Measurements from ENCODE around the gene DHRS3. TPM values are rescaled to one million over a fixed set of nuclear protein-coding genes. Genes with fewer than 3 reads are reported as not detected.

The DHRS3 gene
- total RNA-seq, 1 experiment from 2014 or later, result 37.7 TPM

DNA sequence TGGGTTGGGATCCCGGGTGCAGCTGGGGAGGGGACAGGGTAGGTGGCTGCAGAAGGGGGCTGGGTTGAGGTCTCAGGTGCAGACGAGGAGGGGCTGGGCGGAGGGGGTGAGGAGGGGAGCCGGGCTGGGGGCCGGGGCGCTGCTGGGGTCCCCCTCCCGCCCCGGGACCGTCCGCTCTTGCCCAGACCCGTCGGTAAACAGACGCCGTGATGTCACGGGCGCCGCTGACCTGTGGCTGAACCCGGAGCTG, 22.3 kb downstream of the DHRS3 start:
- Mint-ChIP-seq H3K36me3 (no peaks in the 10 kb centered on the region), H3K9me3 (no peaks in the 10 kb centered on the region), H3K4me1 (peaks cover 58% of the 10 kb centered on the region), H3K27me3 (ENCODE audit: low read depth) (peaks cover 5% of the 10 kb centered on the region; the same call in 1 of the 2 replicates), H3K4me3 (peak overlapping the region; percentile 61), H3K27ac (no peak overlapping the region)
- ATAC-seq, result peak; percentile 34; the same call in 1 of the 2 replicates
- CTCF ChIA-PET, result interaction anchor here (1.1 to 8.2 kb wide), 10 partner anchors 21 to 321 kb away, joined by 3 to 67 read pairs (median 4); partner anchors contain the start of gene DHRS3
- POLR2A ChIA-PET, result interaction anchor here (0.5 to 2.8 kb wide), 5 partner anchors 22 to 569 kb away, joined by 3 to 60 read pairs (median 5); partner anchors contain the start of gene DHRS3
- peak; percentile 89 for DNase-seq (ENCODE audit: low spot score)
- TF ChIP-seq ELF4 (CRISPR knock-in tag; IDR thresholded peaks at IDR 0.05; ENCODE audit: low read depth) (no peak), NFE2L1 (CRISPR knock-in tag; IDR thresholded peaks at IDR 0.05) (peak; percentile 44; the same call in 1 of the 2 replicates)

DNA sequence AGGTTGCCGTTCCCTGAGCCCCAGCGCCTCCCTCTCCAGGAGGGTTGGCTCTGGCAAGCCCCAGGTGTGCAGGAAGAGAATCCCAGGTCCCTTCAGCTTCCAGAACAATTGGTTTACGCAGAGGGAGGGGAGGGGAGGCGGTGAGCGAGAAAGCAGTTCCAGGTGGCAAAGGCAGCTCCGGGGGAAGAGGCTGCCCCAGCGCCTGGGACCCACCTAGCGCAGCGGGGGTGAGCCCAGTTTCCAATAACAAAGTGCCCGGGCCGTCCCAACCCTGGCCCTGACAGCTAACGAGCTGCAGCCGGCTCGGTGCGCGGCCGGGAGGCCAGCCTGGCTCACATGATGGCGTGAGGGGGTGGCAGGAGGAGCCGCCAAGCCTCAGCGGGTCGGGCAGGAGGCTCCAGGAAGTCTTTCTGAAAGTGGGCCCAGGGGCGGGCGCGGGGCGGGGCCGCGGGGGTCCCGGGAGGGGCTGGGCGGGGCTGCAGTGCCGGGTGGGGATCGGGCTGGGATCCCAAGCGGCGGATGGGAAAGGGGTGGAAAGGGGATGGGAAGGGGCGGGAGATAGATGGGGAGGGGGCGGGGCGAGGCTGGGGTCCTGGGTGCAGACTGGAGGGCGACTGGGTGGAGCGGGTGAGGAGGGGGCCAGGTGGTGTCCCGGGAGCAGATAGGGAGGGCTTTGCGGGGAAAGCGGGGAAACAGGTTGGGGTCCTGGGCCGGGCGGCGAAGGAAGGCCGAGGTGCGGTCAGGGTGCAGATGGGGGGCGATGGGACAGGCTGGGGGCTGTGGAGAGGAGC, 22.8 kb downstream of the DHRS3 start:
- ChIA-PET POLR2A (interaction anchor here (1.0 to 2.8 kb wide), 3 partner anchors 22 to 39 kb away, joined by 4 to 60 read pairs (median 5); partner anchors contain the start of gene DHRS3), CTCF (interaction anchor here (1.1 to 8.2 kb wide), 11 partner anchors 21 to 320 kb away, joined by 3 to 67 read pairs (median 4); partner anchors contain the start of gene DHRS3)
- Mint-ChIP-seq H3K4me3 (peak overlapping the region; percentile 75), H3K27me3 (ENCODE audit: low read depth) (peaks cover 5% of the 10 kb centered on the region; the same call in 1 of the 2 replicates), H3K4me1 (peaks cover 53% of the 10 kb centered on the region), H3K9me3 (no peaks in the 10 kb centered on the region), H3K36me3 (no peaks in the 10 kb centered on the region), H3K27ac (peak overlapping the region; percentile 72)
- DNase-seq (ENCODE audit: low spot score) (peak; percentile 86), ATAC-seq (peak; percentile 67)
- TF ChIP-seq SOX15 (CRISPR knock-in tag; IDR thresholded peaks at IDR 0.05) (no peak), FOXK1 (CRISPR knock-in tag; IDR thresholded peaks at IDR 0.05) (0 out of 2 replicates have a peak, but pooled peaks have one; percentile 45), ZNF671 (CRISPR knock-in tag; IDR thresholded peaks at IDR 0.05) (no peak), ZNF416 (CRISPR knock-in tag; IDR thresholded peaks at IDR 0.05) (no peak), GTF2I (CRISPR knock-in tag; conservative IDR thresholded peaks at IDR 0.05) (no peak), RORB (CRISPR knock-in tag; IDR thresholded peaks at IDR 0.05) (no peak), SMAD3 (CRISPR knock-in tag; IDR thresholded peaks at IDR 0.05; ENCODE audit: borderline replicate concordance) (no peak), ZNF121 (CRISPR knock-in tag; IDR thresholded peaks at IDR 0.05) (no peak), SMAD4 (CRISPR knock-in tag; IDR thresholded peaks at IDR 0.05) (no peak), SP1 (CRISPR knock-in tag; conservative IDR thresholded peaks at IDR 0.05) (peak; percentile 49; the same call in 1 of the 2 replicates), ETV6 (CRISPR knock-in tag; IDR thresholded peaks at IDR 0.05) (no peak), NR3C1 (CRISPR knock-in tag; conservative IDR thresholded peaks at IDR 0.05; ENCODE audit: low read depth) (no peak), NFYB (CRISPR knock-in tag; conservative IDR thresholded peaks at IDR 0.05; ENCODE audit: low read depth) (no peak), NR1H2 (CRISPR knock-in tag; IDR thresholded peaks at IDR 0.05) (no peak)
- TF ChIP-seq, protein P1, sequence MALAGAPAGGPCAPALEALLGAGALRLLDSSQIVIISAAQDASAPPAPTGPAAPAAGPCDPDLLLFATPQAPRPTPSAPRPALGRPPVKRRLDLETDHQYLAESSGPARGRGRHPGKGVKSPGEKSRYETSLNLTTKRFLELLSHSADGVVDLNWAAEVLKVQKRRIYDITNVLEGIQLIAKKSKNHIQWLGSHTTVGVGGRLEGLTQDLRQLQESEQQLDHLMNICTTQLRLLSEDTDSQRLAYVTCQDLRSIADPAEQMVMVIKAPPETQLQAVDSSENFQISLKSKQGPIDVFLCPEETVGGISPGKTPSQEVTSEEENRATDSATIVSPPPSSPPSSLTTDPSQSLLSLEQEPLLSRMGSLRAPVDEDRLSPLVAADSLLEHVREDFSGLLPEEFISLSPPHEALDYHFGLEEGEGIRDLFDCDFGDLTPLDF (CRISPR knock-in tag; IDR thresholded peaks at IDR 0.05), result no peak
- TF ChIP-seq, protein P2, sequence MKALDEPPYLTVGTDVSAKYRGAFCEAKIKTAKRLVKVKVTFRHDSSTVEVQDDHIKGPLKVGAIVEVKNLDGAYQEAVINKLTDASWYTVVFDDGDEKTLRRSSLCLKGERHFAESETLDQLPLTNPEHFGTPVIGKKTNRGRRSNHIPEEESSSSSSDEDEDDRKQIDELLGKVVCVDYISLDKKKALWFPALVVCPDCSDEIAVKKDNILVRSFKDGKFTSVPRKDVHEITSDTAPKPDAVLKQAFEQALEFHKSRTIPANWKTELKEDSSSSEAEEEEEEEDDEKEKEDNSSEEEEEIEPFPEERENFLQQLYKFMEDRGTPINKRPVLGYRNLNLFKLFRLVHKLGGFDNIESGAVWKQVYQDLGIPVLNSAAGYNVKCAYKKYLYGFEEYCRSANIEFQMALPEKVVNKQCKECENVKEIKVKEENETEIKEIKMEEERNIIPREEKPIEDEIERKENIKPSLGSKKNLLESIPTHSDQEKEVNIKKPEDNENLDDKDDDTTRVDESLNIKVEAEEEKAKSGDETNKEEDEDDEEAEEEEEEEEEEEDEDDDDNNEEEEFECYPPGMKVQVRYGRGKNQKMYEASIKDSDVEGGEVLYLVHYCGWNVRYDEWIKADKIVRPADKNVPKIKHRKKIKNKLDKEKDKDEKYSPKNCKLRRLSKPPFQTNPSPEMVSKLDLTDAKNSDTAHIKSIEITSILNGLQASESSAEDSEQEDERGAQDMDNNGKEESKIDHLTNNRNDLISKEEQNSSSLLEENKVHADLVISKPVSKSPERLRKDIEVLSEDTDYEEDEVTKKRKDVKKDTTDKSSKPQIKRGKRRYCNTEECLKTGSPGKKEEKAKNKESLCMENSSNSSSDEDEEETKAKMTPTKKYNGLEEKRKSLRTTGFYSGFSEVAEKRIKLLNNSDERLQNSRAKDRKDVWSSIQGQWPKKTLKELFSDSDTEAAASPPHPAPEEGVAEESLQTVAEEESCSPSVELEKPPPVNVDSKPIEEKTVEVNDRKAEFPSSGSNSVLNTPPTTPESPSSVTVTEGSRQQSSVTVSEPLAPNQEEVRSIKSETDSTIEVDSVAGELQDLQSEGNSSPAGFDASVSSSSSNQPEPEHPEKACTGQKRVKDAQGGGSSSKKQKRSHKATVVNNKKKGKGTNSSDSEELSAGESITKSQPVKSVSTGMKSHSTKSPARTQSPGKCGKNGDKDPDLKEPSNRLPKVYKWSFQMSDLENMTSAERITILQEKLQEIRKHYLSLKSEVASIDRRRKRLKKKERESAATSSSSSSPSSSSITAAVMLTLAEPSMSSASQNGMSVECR (CRISPR knock-in tag; IDR thresholded peaks at IDR 0.05; ENCODE audit: borderline replicate concordance), result no peak
- TF ChIP-seq, protein P3, sequence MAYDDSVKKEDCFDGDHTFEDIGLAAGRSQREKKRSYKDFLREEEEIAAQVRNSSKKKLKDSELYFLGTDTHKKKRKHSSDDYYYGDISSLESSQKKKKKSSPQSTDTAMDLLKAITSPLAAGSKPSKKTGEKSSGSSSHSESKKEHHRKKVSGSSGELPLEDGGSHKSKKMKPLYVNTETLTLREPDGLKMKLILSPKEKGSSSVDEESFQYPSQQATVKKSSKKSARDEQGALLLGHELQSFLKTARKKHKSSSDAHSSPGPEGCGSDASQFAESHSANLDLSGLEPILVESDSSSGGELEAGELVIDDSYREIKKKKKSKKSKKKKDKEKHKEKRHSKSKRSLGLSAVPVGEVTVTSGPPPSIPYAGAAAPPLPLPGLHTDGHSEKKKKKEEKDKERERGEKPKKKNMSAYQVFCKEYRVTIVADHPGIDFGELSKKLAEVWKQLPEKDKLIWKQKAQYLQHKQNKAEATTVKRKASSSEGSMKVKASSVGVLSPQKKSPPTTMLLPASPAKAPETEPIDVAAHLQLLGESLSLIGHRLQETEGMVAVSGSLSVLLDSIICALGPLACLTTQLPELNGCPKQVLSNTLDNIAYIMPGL (CRISPR knock-in tag; IDR thresholded peaks at IDR 0.05), result no peak
- TF ChIP-seq, protein P4, sequence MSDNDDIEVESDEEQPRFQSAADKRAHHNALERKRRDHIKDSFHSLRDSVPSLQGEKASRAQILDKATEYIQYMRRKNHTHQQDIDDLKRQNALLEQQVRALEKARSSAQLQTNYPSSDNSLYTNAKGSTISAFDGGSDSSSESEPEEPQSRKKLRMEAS (CRISPR knock-in tag; IDR thresholded peaks at IDR 0.05), result peak; percentile 36; the same call in 1 of the 2 replicates
- TF ChIP-seq, protein P5, sequence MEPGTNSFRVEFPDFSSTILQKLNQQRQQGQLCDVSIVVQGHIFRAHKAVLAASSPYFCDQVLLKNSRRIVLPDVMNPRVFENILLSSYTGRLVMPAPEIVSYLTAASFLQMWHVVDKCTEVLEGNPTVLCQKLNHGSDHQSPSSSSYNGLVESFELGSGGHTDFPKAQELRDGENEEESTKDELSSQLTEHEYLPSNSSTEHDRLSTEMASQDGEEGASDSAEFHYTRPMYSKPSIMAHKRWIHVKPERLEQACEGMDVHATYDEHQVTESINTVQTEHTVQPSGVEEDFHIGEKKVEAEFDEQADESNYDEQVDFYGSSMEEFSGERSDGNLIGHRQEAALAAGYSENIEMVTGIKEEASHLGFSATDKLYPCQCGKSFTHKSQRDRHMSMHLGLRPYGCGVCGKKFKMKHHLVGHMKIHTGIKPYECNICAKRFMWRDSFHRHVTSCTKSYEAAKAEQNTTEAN (CRISPR knock-in tag; IDR thresholded peaks at IDR 0.05), result no peak
- TF ChIP-seq, protein P6, sequence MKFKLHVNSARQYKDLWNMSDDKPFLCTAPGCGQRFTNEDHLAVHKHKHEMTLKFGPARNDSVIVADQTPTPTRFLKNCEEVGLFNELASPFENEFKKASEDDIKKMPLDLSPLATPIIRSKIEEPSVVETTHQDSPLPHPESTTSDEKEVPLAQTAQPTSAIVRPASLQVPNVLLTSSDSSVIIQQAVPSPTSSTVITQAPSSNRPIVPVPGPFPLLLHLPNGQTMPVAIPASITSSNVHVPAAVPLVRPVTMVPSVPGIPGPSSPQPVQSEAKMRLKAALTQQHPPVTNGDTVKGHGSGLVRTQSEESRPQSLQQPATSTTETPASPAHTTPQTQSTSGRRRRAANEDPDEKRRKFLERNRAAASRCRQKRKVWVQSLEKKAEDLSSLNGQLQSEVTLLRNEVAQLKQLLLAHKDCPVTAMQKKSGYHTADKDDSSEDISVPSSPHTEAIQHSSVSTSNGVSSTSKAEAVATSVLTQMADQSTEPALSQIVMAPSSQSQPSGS (CRISPR knock-in tag; IDR thresholded peaks at IDR 0.05; ENCODE audit: borderline replicate concordance, low read depth), result 0 out of 2 replicates have a peak, but pooled peaks have one; percentile 50
- TF ChIP-seq, protein P7, sequence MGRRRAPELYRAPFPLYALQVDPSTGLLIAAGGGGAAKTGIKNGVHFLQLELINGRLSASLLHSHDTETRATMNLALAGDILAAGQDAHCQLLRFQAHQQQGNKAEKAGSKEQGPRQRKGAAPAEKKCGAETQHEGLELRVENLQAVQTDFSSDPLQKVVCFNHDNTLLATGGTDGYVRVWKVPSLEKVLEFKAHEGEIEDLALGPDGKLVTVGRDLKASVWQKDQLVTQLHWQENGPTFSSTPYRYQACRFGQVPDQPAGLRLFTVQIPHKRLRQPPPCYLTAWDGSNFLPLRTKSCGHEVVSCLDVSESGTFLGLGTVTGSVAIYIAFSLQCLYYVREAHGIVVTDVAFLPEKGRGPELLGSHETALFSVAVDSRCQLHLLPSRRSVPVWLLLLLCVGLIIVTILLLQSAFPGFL (CRISPR knock-in tag; IDR thresholded peaks at IDR 0.05; ENCODE audit: borderline replicate concordance), result no peak

Data from WTC11 (cell line).